Right cardiac atrium (tissue), 5 donors: ENCODE results near the gene LRWD1. TPM values are rescaled to one million over a fixed set of nuclear protein-coding genes. Genes with fewer than 3 reads are reported as not detected.
A peak's percentile ranks its signal among the peaks of the same experiment; 100 is the strongest.
"Not testable (repeated sequence)": the region's sequence is repeated elsewhere in the genome, so short reads cannot be mapped to it uniquely, and the experiment has no call there.

ENCODE experiments used
- ATAC-seq, 2 donors: fragments of 200-7000 bp; cut with Tn5 transposase; one replicate each; pipeline versions ENCODE4 v1.8.0 to v1.9.1; 2020; ENCODE audit warnings: moderate library complexity in 2 of 2, mild to moderate bottlenecking in 1 of 2
- DNase-seq, 3 donors: peaks; one replicate each; pipeline ENCODE4 v3.0.0-alpha.2; 2020
- H3K27ac ChIP-seq: one replicate; pipeline ENCODE4 v1.5.1; 2013; ENCODE audit warnings: mild to moderate bottlenecking, low read length, control low read depth, moderate library complexity
- H3K27me3 ChIP-seq: one replicate; pipeline ENCODE4 v1.6.1; 2013; ENCODE audit not compliant: control insufficient read depth, insufficient read depth
- H3K4me1 ChIP-seq: one replicate; pipeline ENCODE4 v1.6.1; 2013; ENCODE audit warnings: low read length; ENCODE audit not compliant: control insufficient read depth, insufficient read depth
- H3K4me3 ChIP-seq: one replicate; pipeline ENCODE4 v1.5.1; 2013; ENCODE audit warnings: low read length, control low read depth
- H3K9me3 ChIP-seq: one replicate; pipeline ENCODE4 v1.6.1; 2013; ENCODE audit warnings: low read length; ENCODE audit not compliant: control insufficient read depth
- WGBS: extraction: QIAGEN DNeasy Blood & Tissue Kit; methylation state at CpG from one replicate; pipeline ENCODE4 v1.1.7; 2013; 5-methylcytosine and 5-hydroxymethylcytosine counted together
- intact Hi-C, 4 donors: fragments of 100-400 bp; cut with DNase I; formaldehyde crosslinking; loops; one replicate each; pipeline versions ENCODE4 v1.11.0 to v1.14.0; 2022 to 2023
- polyA plus RNA-seq: library from polyadenylated mRNA; stranded (reverse); fragments of 200-250 nt; gene quantifications from one replicate; pipeline ENCODE4 v1.2.3, GENCODE V29; 2013
- total RNA-seq, 4 donors: library from RNA; stranded (reverse); fragmentation: NEBNext Ultra II Directional; extraction: Animal tissue kit (Norgen Biotek cat#: 25700); gene quantifications; one replicate each; pipeline ENCODE4 v1.2.1, GENCODE V29; 2021
- donor health status: healthy with polysubstance abuse.
- donor health status: DM: no; HTN: yes; CAD: no.
- donor health status: DM: no; HTN: no; CAD: no.
- donor health status: DM: no; HTN: yes; CAD: no; lungs with severe emphysema.
- donor health status: DM: yes; HTN: yes; CAD: no.

LRWD1 gene
- total and polyA plus RNA-seq, 5 donors = 8.5 to 14.2 (median 10.4) TPM

DNA sequence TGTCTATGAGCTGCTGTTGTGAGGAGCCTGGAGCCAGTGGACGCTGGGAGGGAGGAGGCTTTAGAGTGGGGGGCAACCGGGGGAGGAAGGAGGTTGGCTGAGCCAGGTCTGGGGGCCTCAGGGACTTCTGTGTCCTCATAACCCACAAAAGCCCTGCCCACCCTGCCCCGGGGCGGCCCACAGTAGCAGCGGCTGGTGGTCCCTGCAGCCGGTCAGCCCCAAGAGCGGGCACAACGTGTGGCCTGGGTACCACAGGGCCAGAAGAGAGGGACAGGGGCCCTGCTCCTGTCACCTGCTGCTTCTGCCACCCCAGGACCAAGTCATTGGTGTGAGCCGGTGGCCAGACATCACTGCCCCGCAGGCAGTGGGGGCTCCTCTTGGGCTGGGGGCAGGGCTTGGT is 17.2 kb downstream of the LRWD1 start:
- peak in 1 of 3 donors; percentile 37 for DNase-seq
- H3K4me3 ChIP-seq, H3K27me3 ChIP-seq, H3K4me1 ChIP-seq, intact Hi-C loops, H3K9me3 ChIP-seq, H3K27ac ChIP-seq, ATAC-seq: not testable (repeated sequence)
- no CpG with 5 or more reads among the region's 10 CpGs for WGBS

DNA sequence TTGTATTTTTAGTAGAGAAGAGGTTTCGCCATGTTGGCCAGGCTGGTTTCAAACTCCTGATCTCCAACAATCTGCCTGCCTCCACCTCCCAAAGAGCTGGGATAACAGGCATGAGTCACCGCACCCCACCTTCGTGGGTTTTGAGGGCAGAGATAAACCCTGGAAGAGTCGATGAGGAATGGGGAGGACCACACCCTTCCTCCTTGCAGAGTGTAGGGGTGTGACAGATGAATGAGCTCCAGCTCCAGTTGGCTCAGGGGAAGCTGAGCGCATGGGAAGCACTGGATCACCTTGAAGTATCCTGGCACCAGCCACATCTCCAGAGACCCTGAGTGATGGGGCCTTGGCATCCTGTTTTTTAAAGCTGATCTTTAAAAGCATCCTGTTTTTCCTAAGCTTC is 19.5 kb downstream of the LRWD1 start:
- no CpG with 5 or more reads among the region's 5 CpGs for WGBS
- ATAC-seq = peak in 1 of 2 donors; percentile 38
- DNase-seq, H3K9me3 ChIP-seq, H3K27me3 ChIP-seq, H3K27ac ChIP-seq, H3K4me3 ChIP-seq, H3K4me1 ChIP-seq, intact Hi-C loops: not testable (repeated sequence)

GRCh38 chr7:102490529-102491075 is 25.8 kb downstream of the LRWD1 start:
- intact Hi-C loops, H3K27me3 ChIP-seq, H3K9me3 ChIP-seq, H3K27ac ChIP-seq, H3K4me1 ChIP-seq, H3K4me3 ChIP-seq: not testable (repeated sequence)
- ATAC-seq (peak; percentile 48 to 75), DNase-seq (peak; percentile 50 to 82 (median 79))
- WGBS = 80% methylated on average over 3 of the region's 12 CpGs

DNA sequence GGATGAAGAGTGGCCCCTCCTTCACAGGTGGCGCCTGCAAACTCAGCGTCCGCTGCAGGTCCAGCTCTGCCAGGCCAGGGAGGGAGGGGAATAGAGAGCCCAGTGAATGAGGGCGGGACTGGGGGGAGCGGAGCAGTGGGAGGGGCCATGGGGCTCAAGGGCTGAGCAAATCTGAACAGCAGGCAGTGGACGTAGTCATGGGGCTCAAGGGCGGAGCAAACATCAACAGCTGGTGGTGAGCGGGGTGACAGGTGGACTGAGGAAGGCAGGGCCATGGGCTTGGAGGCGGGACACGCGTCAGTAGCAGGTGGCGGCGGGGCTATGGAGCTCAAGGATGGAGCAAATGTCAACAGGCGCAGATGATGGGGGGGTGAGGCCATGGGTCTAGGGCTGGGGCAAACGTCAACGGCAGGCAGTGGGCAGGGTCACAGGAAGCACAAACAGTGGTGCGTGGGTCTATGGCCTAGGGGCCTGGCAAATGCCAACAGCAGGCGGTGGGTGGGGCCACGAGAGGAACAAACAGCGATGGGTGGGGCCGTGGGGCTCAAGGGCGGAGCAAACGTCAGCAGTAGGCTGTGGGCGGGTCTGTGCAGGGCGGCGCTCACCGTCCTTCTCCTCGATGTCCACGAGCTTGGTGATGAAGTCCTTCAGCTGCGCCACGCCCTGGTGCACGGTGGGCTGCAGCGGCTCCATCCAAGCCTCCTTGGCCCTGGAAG is 28.6 kb downstream of the LRWD1 start:
- H3K4me1 ChIP-seq, H3K27me3 ChIP-seq, intact Hi-C loops, H3K4me3 ChIP-seq, H3K9me3 ChIP-seq, H3K27ac ChIP-seq: not testable (repeated sequence)
- DNase-seq (peak in 1 of 3 donors; percentile 48), ATAC-seq (peak; percentile 77 to 81)
- WGBS = no CpG with 5 or more reads among the region's 33 CpGs

GRCh38 chr7:102494026-102494425 is 29.2 kb downstream of the LRWD1 start:
- WGBS = 43% methylated on average over 8 of the region's 15 CpGs
- H3K27me3 ChIP-seq, H3K27ac ChIP-seq, H3K4me1 ChIP-seq, H3K4me3 ChIP-seq, H3K9me3 ChIP-seq, intact Hi-C loops: not testable (repeated sequence)
- DNase-seq (peak in 2 of 3 donors; percentile 35 to 60), ATAC-seq (peak in 1 of 2 donors; percentile 1)

DNA sequence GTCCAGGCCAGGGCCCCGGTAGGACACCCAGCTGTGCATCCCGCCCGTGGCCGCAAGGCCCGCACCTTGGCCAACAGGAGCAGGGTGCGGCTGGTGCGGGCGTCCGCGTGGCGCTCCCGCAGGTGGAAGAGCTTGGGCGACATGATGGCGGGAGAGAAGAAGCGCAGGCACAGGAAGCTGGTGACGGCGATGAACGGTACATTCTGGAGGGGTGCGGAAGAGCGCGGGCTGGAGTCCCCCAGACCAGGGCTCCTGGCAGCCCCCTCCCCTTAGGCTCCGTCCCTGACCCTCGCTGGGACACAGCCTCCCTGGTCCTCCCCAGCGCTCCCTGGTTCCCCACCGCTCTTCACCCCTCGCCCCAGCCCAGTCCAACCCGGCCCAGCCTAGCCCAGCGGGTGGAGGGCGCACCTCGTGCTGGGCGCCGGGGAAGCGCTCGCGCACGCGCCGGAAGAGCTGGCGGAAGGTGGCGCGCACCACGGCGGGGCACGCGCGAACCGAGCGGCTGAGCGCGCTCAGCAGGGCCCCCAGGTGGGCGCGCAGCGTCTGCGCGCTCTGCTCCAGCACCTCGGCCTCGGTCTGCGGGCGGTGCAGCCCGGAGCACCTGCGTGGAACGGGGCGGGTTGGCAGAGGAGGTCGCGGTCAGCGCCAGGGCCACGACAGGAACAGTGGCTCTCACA is 29.8 kb downstream of the LRWD1 start:
- H3K4me1 ChIP-seq, intact Hi-C loops, H3K27ac ChIP-seq, DNase-seq, H3K27me3 ChIP-seq, H3K9me3 ChIP-seq, H3K4me3 ChIP-seq: not testable (repeated sequence)
- ATAC-seq = peak; percentile 32 to 49
- WGBS = no CpG with 5 or more reads among the region's 67 CpGs

DNA sequence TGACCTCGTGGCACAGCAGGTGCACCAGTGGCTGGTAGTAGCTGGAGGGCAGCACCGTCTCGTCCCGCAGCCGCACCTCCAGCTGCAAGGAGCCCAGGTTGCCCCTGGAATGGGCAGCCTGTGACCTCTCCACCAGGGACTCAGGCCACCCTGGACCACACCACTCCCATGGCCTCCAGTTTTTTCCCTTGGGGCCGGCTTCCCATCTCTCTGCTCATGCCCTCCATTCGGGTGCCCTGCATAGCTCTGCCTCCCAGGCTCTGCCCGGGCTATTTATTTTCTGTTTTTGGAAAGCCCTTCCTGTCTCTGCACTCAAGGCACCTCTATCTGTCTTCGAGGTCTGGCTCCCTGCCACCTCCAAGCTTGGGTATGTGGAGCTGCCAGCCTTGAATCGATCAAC is 32.1 kb downstream of the LRWD1 start:
- ATAC-seq, H3K4me1 ChIP-seq, H3K9me3 ChIP-seq, H3K27ac ChIP-seq, intact Hi-C loops, H3K27me3 ChIP-seq, H3K4me3 ChIP-seq: not testable (repeated sequence)
- peak in 2 of 3 donors; percentile 23 to 30 for DNase-seq
- WGBS = 76% methylated on average over 3 of the region's 10 CpGs

DNA sequence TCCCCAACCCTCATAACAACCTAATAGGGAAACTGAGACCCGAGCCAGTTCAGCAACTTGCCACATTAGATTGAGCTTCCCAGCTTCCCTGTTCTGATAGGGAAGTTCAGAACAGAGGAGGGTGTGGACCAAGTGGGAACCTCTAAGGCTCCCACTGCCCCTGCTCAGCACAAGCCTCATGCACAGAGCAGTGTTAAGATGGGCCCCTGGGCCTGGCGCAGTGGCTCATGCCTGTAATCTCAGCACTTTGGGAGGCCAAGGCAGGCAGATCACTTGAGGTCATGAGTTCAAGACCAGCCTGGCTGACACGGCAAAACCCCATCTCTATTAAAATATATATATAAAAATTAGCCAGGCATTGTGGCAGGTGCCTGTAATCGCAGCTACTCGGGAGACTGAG is 32.5 kb downstream of the LRWD1 start:
- H3K4me1 ChIP-seq, intact Hi-C loops, H3K27ac ChIP-seq, H3K27me3 ChIP-seq, H3K9me3 ChIP-seq, ATAC-seq, H3K4me3 ChIP-seq: not testable (repeated sequence)
- DNase-seq = peak in 2 of 3 donors; percentile 52 to 63
- 77% methylated on average over 1 of the region's 5 CpGs for WGBS

- DNase-seq = peak in 2 of 3 donors; percentile 41 to 47
- H3K27ac ChIP-seq, intact Hi-C loops, H3K4me3 ChIP-seq, H3K27me3 ChIP-seq, H3K9me3 ChIP-seq, H3K4me1 ChIP-seq, ATAC-seq: not testable (repeated sequence)
- WGBS = 92% methylated on average over 11 of the region's 16 CpGs
These were observed 33.5 kb downstream of the LRWD1 start for GRCh38 chr7:102498321-102498720.

DNA sequence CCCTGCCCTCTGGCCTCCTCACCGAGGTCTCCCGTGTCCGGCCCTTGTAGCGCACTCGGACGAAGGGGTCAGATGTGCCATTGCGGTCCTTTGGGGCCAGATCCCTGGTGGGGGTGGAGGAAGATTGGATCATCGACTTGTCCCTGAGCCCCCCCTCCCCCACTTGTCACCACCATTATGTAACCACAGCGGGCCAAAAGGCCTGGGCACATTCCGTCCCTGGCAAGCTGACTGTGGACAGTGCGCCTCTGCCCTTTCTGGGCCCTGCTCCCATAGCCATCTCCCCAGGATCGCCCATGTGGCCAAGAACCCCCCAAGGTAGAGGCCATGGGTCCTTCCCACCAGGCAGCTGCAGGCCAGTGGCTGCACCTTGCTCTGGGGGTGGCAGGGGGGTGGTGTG is 38.4 kb downstream of the LRWD1 start:
- H3K27me3 ChIP-seq, H3K27ac ChIP-seq, intact Hi-C loops, DNase-seq, H3K4me1 ChIP-seq, H3K4me3 ChIP-seq, H3K9me3 ChIP-seq: not testable (repeated sequence)
- WGBS = no CpG with 5 or more reads among the region's 12 CpGs
- ATAC-seq = peak in 1 of 2 donors; percentile 5
